Natural killer cell (primary cell): ENCODE data around the gene PRR20G. TPM values are rescaled to one million over a fixed set of nuclear protein-coding genes. Genes with fewer than 3 reads are reported as not detected.

Experiments
- ATAC-seq, 3 donors: fragments of 150-1000 bp in 2 of 3; fragments of 200-7000 bp in 1 of 3; cut with Tn5 transposase; 1 replicate in 1 of 3; 2 replicates in 2 of 3; pipeline ENCODE4 v1.10.0; 2021; ENCODE audit warnings: mild to moderate bottlenecking in 2 of 3, moderate library complexity in 2 of 3
- DNase-seq, 2 donors: peaks; one replicate each; pipeline versions ENCODE4 v3.0.0 to v3.0.0-alpha.2; 2013 to 2021; ENCODE audit warnings: mixed read lengths in 1 of 2
- H3K27ac ChIP-seq: one replicate; pipeline ENCODE4 v1.5.1; 2013; ENCODE audit warnings: mild to moderate bottlenecking, low read length
- H3K27me3 ChIP-seq: one replicate; pipeline ENCODE4 v1.6.1; 2013; ENCODE audit warnings: low read length; ENCODE audit not compliant: control insufficient read depth, insufficient read depth
- H3K36me3 ChIP-seq: one replicate; pipeline ENCODE4 v1.6.1; 2013; ENCODE audit warnings: low read length; ENCODE audit not compliant: control insufficient read depth, insufficient read depth
- H3K4me1 ChIP-seq: one replicate; pipeline ENCODE4 v1.6.1; 2013; ENCODE audit warnings: low read length; ENCODE audit not compliant: control insufficient read depth, insufficient read depth
- H3K4me3 ChIP-seq: one replicate; pipeline ENCODE4 v1.5.1; 2013; ENCODE audit warnings: low read length
- H3K9me3 ChIP-seq: one replicate; pipeline ENCODE4 v1.6.1; 2013; ENCODE audit warnings: low read length; ENCODE audit not compliant: control insufficient read depth, insufficient read depth
- H3K27ac Mint-ChIP-seq, 2 donors: one replicate each; pipeline ENCODE4 v1.8.0; 2022; ENCODE audit warnings: mild to moderate bottlenecking in 2 of 2, mixed read lengths in 2 of 2, moderate library complexity in 1 of 2
- H3K27me3 Mint-ChIP-seq, 2 donors: one replicate each; pipeline ENCODE4 v1.8.0; 2022; ENCODE audit warnings: low read depth in 2 of 2, mixed read lengths in 2 of 2
- H3K36me3 Mint-ChIP-seq: one replicate; pipeline ENCODE4 v1.8.0; 2022; ENCODE audit warnings: mixed read lengths
- H3K4me1 Mint-ChIP-seq, 2 donors: one replicate each; pipeline ENCODE4 v1.8.0; 2022; ENCODE audit warnings: mixed read lengths in 2 of 2
- H3K4me3 Mint-ChIP-seq: one replicate; pipeline ENCODE4 v1.8.0; 2022; ENCODE audit warnings: mild to moderate bottlenecking, moderate library complexity, mixed read lengths
- H3K9me3 Mint-ChIP-seq, 2 donors: one replicate each; pipeline ENCODE4 v1.8.0; 2022; ENCODE audit warnings: mixed read lengths in 2 of 2
- CTCF ChIP-seq: fragments of 200-600 bp; IDR thresholded peaks from one replicate; pipeline ENCODE4 v1.8.0; 2022; ENCODE audit warnings: antibody characterized with exemption
- WGBS: methylation state at CpG from one replicate; pipeline ENCODE4 v1.1.7; 2013; ENCODE audit warnings: missing lambda C conversion rate; ENCODE audit not compliant: insufficient coverage; 5-methylcytosine and 5-hydroxymethylcytosine counted together
- intact Hi-C: fragments of 100-400 bp; cut with micrococcal nuclease; formaldehyde crosslinking; loops from one replicate; pipeline ENCODE4 v1.14.2; 2022
- total RNA-seq, 4 donors: library from RNA; stranded (reverse); fragments of 120-200 nt in 1 of 4; gene quantifications; one replicate each; pipeline versions ENCODE4 v1.2.3 to v1.2.4, GENCODE V29; 2013 to 2022

Gene PRR20G
- not detected for total RNA-seq
- total RNA-seq (2013), result not detected

GRCh38 chr3:127287840-127288239, at the start of gene PRR20G:
PRR20G (minus strand) TSS chr3:127288046; CDS start chr3:127287365, 681 bp downstream.
- 90% methylated on average over 17 of the region's 17 CpGs for WGBS

GRCh38 chr3:127337001-127337400, 49.2 kb upstream of the PRR20G start:
- intact Hi-C loops, result no loop called here
- H3K9me3 ChIP-seq, result no peaks in the 10 kb centered on the region
- no peak overlapping the region for H3K4me3 ChIP-seq
- Mint-ChIP-seq H3K27me3 (peaks cover 25 to 30% of the 10 kb centered on the region in 2 donors), H3K36me3 (no peaks in the 10 kb centered on the region), H3K4me1 (no peaks in the 10 kb centered on the region), H3K4me3 (no peak overlapping the region), H3K9me3 (peaks cover 6 to 7% of the 10 kb centered on the region in 2 donors), H3K27ac (no peak overlapping the region)
- H3K4me1 ChIP-seq, result no peaks in the 10 kb centered on the region
- DNase-seq (no peak), ATAC-seq (no peak)
- no peak for TF ChIP-seq CTCF
- H3K27me3 ChIP-seq, result peaks cover 2% of the 10 kb centered on the region
- no peaks in the 10 kb centered on the region for H3K36me3 ChIP-seq
- 90% methylated on average over 7 of the region's 7 CpGs for WGBS
- H3K27ac ChIP-seq, result no peak overlapping the region

More at GRCh38 chr3:127287840-127288239, at the start of gene PRR20G:
- intact Hi-C loops, result no loop called here
- Mint-ChIP-seq H3K4me3 (no peak within 1 kb of the TSS), H3K36me3 (no peaks in the 10 kb centered on the region), H3K9me3 (peaks cover 0 to 2% of the 10 kb centered on the region in 2 donors), H3K27me3 (peaks cover 3 to 8% of the 10 kb centered on the region in 2 donors), H3K4me1 (no peaks in the 10 kb centered on the region), H3K27ac (no peak within 1 kb of the TSS)
- no peak within 1 kb of the TSS for H3K27ac ChIP-seq
- no peaks in the 10 kb centered on the region for H3K4me1 ChIP-seq
- no peaks in the 10 kb centered on the region for H3K9me3 ChIP-seq
- no peak within 1 kb of the TSS for H3K4me3 ChIP-seq
- no peak for TF ChIP-seq CTCF
- H3K27me3 ChIP-seq, result no peaks in the 10 kb centered on the region
- no peak for DNase-seq
- H3K36me3 ChIP-seq, result no peaks in the 10 kb centered on the region
- no peak for ATAC-seq

- Histone ChIP-seq H3K4me1 (no peaks in the 10 kb centered on the region), H3K4me3 (no peak overlapping the region), H3K27ac (no peak overlapping the region), H3K36me3 (no peaks in the 10 kb centered on the region), H3K9me3 (no peaks in the 10 kb centered on the region), H3K27me3 (peaks cover 2% of the 10 kb centered on the region)
- intact Hi-C loops, result no loop called here
- ATAC-seq, result no peak
- no peak overlapping the region for H3K4me3 Mint-ChIP-seq
- 88% methylated on average over 5 of the region's 5 CpGs for WGBS
- TF ChIP-seq CTCF, result no peak
- peaks cover 25 to 28% of the 10 kb centered on the region in 2 donors for H3K27me3 Mint-ChIP-seq
- no peak for DNase-seq
- peaks cover 11% of the 10 kb centered on the region in 2 donors for H3K9me3 Mint-ChIP-seq
- H3K4me1 Mint-ChIP-seq, result no peaks in the 10 kb centered on the region
- no peaks in the 10 kb centered on the region for H3K36me3 Mint-ChIP-seq
- no peak overlapping the region for H3K27ac Mint-ChIP-seq
These were observed 48.3 kb upstream of the PRR20G start for GRCh38 chr3:127336101-127336500.

GRCh38 chr3:127330385-127330784, 42.5 kb upstream of the PRR20G start:
- WGBS, result no CpG with 5 or more reads among the region's 2 CpGs
- Mint-ChIP-seq H3K4me3 (no peak overlapping the region), H3K27me3 (peaks cover 5 to 30% of the 10 kb centered on the region in 2 donors), H3K9me3 (peaks cover 10 to 16% of the 10 kb centered on the region in 2 donors), H3K27ac (no peak overlapping the region), H3K36me3 (peaks cover 8% of the 10 kb centered on the region), H3K4me1 (no peaks in the 10 kb centered on the region)
- no peak overlapping the region for H3K27ac ChIP-seq
- intact Hi-C loops, result no loop called here
- H3K4me1 ChIP-seq, result no peaks in the 10 kb centered on the region
- no peaks in the 10 kb centered on the region for H3K27me3 ChIP-seq
- ATAC-seq (no peak), DNase-seq (no peak)
- no peak for TF ChIP-seq CTCF
- peaks cover 11% of the 10 kb centered on the region for H3K9me3 ChIP-seq
- no peaks in the 10 kb centered on the region for H3K36me3 ChIP-seq
- H3K4me3 ChIP-seq, result no peak overlapping the region
